IPS-20b (cell line): ENCODE data around the gene GYS2.
"Not testable (repeated sequence)": the region's sequence is repeated elsewhere in the genome, so short reads cannot be mapped to it uniquely, and the experiment has no call there.

Source experiments
- H3K27ac ChIP-seq: one replicate; pipeline ENCODE4 v1.5.1; 2013; ENCODE audit warnings: low read length
- H3K27me3 ChIP-seq: 2 replicates; pipeline ENCODE4 v1.6.1; 2013; ENCODE audit warnings: mild to moderate bottlenecking, low read length, inconsistent platforms; ENCODE audit not compliant: insufficient read depth
- H3K36me3 ChIP-seq: 2 replicates; pipeline ENCODE4 v1.6.1; 2013; ENCODE audit warnings: low read depth, mild to moderate bottlenecking, inconsistent platforms, low read length, moderate library complexity; ENCODE audit not compliant: insufficient read depth
- H3K4me1 ChIP-seq: 2 replicates; pipeline ENCODE4 v1.6.1; 2013; ENCODE audit warnings: mild to moderate bottlenecking, control low read depth, inconsistent platforms, low read length, moderate library complexity; ENCODE audit not compliant: insufficient read depth
- H3K4me3 ChIP-seq: 2 replicates; pipeline ENCODE4 v1.5.1; 2013; ENCODE audit warnings: mild to moderate bottlenecking, low read length, inconsistent platforms
- H3K9ac ChIP-seq: 2 replicates; pipeline ENCODE4 v1.6.1; 2013; ENCODE audit warnings: low read depth, mild to moderate bottlenecking, inconsistent platforms, low read length, moderate library complexity
- H3K9me3 ChIP-seq: 2 replicates; pipeline ENCODE4 v1.6.1; 2013; ENCODE audit warnings: mild to moderate bottlenecking, low read depth, low read length, inconsistent platforms; ENCODE audit not compliant: insufficient read depth

GYS2 gene

GRCh38 chr12:21604245-21605101, at the start of gene GYS2:
Gene GYS2 (minus strand): TSS chr12:21604847. CDS start chr12:21604592, 255 bp downstream.
- Histone ChIP-seq H3K27ac (no peak within 1 kb of the TSS), H3K36me3 (no peaks in the 10 kb centered on the region), H3K4me1 (no peaks in the 10 kb centered on the region), H3K27me3 (no peaks in the 10 kb centered on the region), H3K9me3 (no peaks in the 10 kb centered on the region), H3K9ac (no peak within 1 kb of the TSS), H3K4me3 (no peak within 1 kb of the TSS)

- H3K27me3 ChIP-seq: no peaks in the 10 kb centered on the region
- H3K27ac ChIP-seq: no peak overlapping the region
- H3K4me1 ChIP-seq: peaks cover 19% of the 10 kb centered on the region
- H3K4me3 ChIP-seq: no peak overlapping the region
- no peaks in the 10 kb centered on the region for H3K9me3 ChIP-seq
- H3K9ac ChIP-seq: no peak overlapping the region
- peaks cover 99% of the 10 kb centered on the region for H3K36me3 ChIP-seq
Observed at GRCh38 chr12:21651821-21652220, 47.2 kb upstream of the GYS2 start.

GRCh38 chr12:21650997-21651396, 46.4 kb upstream of the GYS2 start:
- Histone ChIP-seq H3K9ac (peak overlapping the region; percentile 17), H3K27me3 (no peaks in the 10 kb centered on the region), H3K27ac (no peak overlapping the region), H3K4me1 (peaks cover 23% of the 10 kb centered on the region), H3K4me3 (no peak overlapping the region; the same call in 1 of the 2 replicates), H3K9me3 (no peaks in the 10 kb centered on the region), H3K36me3 (peaks cover 100% of the 10 kb centered on the region)

GRCh38 chr12:21649034-21649433, 44.4 kb upstream of the GYS2 start:
- no peaks in the 10 kb centered on the region for H3K9me3 ChIP-seq
- no peak overlapping the region for H3K27ac ChIP-seq
- no peak overlapping the region for H3K4me3 ChIP-seq
- peaks cover 21% of the 10 kb centered on the region for H3K4me1 ChIP-seq
- peaks cover 100% of the 10 kb centered on the region for H3K36me3 ChIP-seq
- H3K9ac ChIP-seq: no peak overlapping the region
- no peaks in the 10 kb centered on the region for H3K27me3 ChIP-seq

- Histone ChIP-seq H3K27ac (no peak overlapping the region), H3K4me3 (no peak overlapping the region), H3K27me3 (no peaks in the 10 kb centered on the region), H3K36me3 (peaks cover 100% of the 10 kb centered on the region), H3K9me3 (no peaks in the 10 kb centered on the region), H3K4me1 (peaks cover 26% of the 10 kb centered on the region), H3K9ac (no peak overlapping the region)
Observed at GRCh38 chr12:21648378-21648777, 43.7 kb upstream of the GYS2 start.

GRCh38 chr12:21647179-21647578, 42.5 kb upstream of the GYS2 start:
- H3K36me3 ChIP-seq: peaks cover 100% of the 10 kb centered on the region
- no peak overlapping the region for H3K27ac ChIP-seq
- no peaks in the 10 kb centered on the region for H3K27me3 ChIP-seq
- H3K9ac ChIP-seq: no peak overlapping the region
- H3K4me3 ChIP-seq: no peak overlapping the region
- peaks cover 21% of the 10 kb centered on the region for H3K4me1 ChIP-seq
- no peaks in the 10 kb centered on the region for H3K9me3 ChIP-seq

GRCh38 chr12:21645041-21645500, 40.4 kb upstream of the GYS2 start:
- H3K4me3 ChIP-seq: not testable (repeated sequence)

GRCh38 chr12:21644516-21644915, 39.9 kb upstream of the GYS2 start:
- Histone ChIP-seq H3K4me1 (peaks cover 17% of the 10 kb centered on the region), H3K9ac (no peak overlapping the region), H3K4me3 (no peak overlapping the region), H3K36me3 (peaks cover 98% of the 10 kb centered on the region), H3K27ac (no peak overlapping the region), H3K9me3 (no peaks in the 10 kb centered on the region), H3K27me3 (no peaks in the 10 kb centered on the region)

More at GRCh38 chr12:21645041-21645500, 40.4 kb upstream of the GYS2 start:
- H3K36me3 ChIP-seq: peaks cover 100% of the 10 kb centered on the region
- peaks cover 18% of the 10 kb centered on the region for H3K4me1 ChIP-seq
- not testable (repeated sequence) for H3K27ac ChIP-seq, H3K27me3 ChIP-seq, H3K9ac ChIP-seq, H3K9me3 ChIP-seq

GRCh38 chr12:21643758-21644157, 39.1 kb upstream of the GYS2 start:
- peaks cover 17% of the 10 kb centered on the region for H3K4me1 ChIP-seq
- H3K9me3 ChIP-seq: no peaks in the 10 kb centered on the region
- 0 out of 2 replicates have a peak overlapping the region, but pooled peaks have one; percentile 19 for H3K9ac ChIP-seq
- peaks cover 98% of the 10 kb centered on the region for H3K36me3 ChIP-seq
- H3K4me3 ChIP-seq: no peak overlapping the region
- H3K27me3 ChIP-seq: no peaks in the 10 kb centered on the region
- H3K27ac ChIP-seq: no peak overlapping the region

- H3K9me3 ChIP-seq: no peaks in the 10 kb centered on the region
- no peak overlapping the region for H3K4me3 ChIP-seq
- H3K9ac ChIP-seq: no peak overlapping the region
- H3K4me1 ChIP-seq: peaks cover 17% of the 10 kb centered on the region
- H3K27ac ChIP-seq: no peak overlapping the region
- peaks cover 98% of the 10 kb centered on the region for H3K36me3 ChIP-seq
- H3K27me3 ChIP-seq: no peaks in the 10 kb centered on the region
Observed at GRCh38 chr12:21642707-21643389, 38.2 kb upstream of the GYS2 start.

GRCh38 chr12:21638054-21638891, 33.6 kb upstream of the GYS2 start:
- no peak overlapping the region for H3K27ac ChIP-seq
- no peaks in the 10 kb centered on the region for H3K4me1 ChIP-seq

More at GRCh38 chr12:21638054-21638891, 33.6 kb upstream of the GYS2 start:
- no peak overlapping the region for H3K4me3 ChIP-seq
- peaks cover 93% of the 10 kb centered on the region for H3K36me3 ChIP-seq
- H3K9ac ChIP-seq: no peak overlapping the region
- H3K27me3 ChIP-seq: no peaks in the 10 kb centered on the region
- no peaks in the 10 kb centered on the region for H3K9me3 ChIP-seq
